Measurements from ENCODE around the gene SLC16A12.

DNA sequence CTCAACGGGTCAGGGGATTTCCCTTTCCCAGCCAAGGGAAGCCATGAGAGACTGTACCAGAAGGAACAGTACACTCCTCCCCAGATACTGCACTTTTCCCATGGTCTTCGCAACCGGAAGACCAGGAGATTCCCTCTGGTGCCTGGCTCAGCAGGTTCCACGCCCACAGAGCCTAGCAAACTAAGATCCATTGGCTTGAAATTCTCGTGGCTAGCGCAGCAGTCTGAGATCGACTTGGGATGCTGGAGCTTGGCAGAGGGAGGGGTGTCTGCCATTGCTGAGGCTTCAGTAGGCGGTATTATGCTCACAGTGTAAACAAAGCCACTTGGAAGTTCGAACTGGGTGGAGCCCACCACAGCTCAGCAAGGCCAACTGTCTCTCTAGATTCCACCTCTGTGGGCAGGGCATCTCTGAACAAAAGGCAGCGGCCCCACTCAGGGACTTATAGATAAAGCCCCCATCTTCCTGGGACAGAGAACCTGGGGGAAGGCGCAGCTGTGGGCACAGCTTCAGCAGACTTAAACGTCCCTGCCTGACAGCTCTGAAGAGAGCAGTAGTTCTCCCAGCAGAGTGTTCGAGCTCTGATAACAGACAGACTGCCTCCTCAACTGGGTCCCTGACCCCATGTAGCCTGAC, 29.6 kb downstream of the SLC16A12 start:
- no peak for TF ChIP-seq TAF1 (IDR thresholded peaks at IDR 0.05; ENCODE audit: borderline replicate concordance, low read depth, low read length)
- no peak for TF ChIP-seq POLR2A (IDR thresholded peaks at IDR 0.05; ENCODE audit: low read depth, low read length)
